MCF 10A (cell line): ENCODE results near the gene IL4. TPM values are rescaled to one million over a fixed set of nuclear protein-coding genes. Genes with fewer than 3 reads are reported as not detected.

Experiments used
- Bru-seq: library from RNA; stranded (reverse); fragments of 400-500 nt; gene quantifications from one replicate; lab custom pipeline; 2021; lab: Mats Ljungman, UMichigan
- BruChase-seq, 2 experiments: library from RNA; stranded (reverse); fragments of 400-500 nt; gene quantifications; one replicate each; lab custom pipeline; 2021; lab: Mats Ljungman, UMichigan
- BruUV-seq: library from RNA; stranded (reverse); fragments of 400-500 nt; replicated peaks from 2 replicates; lab custom pipeline; 2021; lab: Mats Ljungman, UMichigan
- CTCF ChIA-PET: fragments of 300-600 bp; sonication (Branson Sonifier 250); formaldehyde crosslinking; extraction: SDS; loops from one replicate; lab custom pipeline; 2021; ENCODE audit warnings: antibody characterized with exemption, inconsistent platforms; lab: Yijun Ruan, JAX
- POLR2A ChIA-PET: fragments of 300-600, 350-650 bp; sonication (Branson Sonifier 250); formaldehyde crosslinking; extraction: SDS; loops from one replicate; lab custom pipeline; 2020; ENCODE audit warnings: antibody characterized with exemption, inconsistent platforms; lab: Yijun Ruan, JAX
- DNase-seq: peaks from one replicate; pipeline ENCODE4 v3.0.0-alpha.2; 2018; ENCODE audit not compliant: unreplicated experiment
- H3K27ac Mint-ChIP-seq: one replicate; pipeline ENCODE4 v1.8.0; 2022; ENCODE audit warnings: mild to moderate bottlenecking, low read depth, mixed read lengths; ENCODE audit not compliant: unreplicated experiment
- H3K27me3 Mint-ChIP-seq: one replicate; pipeline ENCODE4 v1.8.0; 2022; ENCODE audit warnings: mixed read lengths; ENCODE audit not compliant: insufficient read depth, unreplicated experiment
- H3K36me3 Mint-ChIP-seq: one replicate; pipeline ENCODE4 v1.8.0; 2022; ENCODE audit warnings: mild to moderate bottlenecking, moderate library complexity, mixed read lengths; ENCODE audit not compliant: insufficient read depth, unreplicated experiment
- H3K4me1 Mint-ChIP-seq: one replicate; pipeline ENCODE4 v1.8.0; 2022; ENCODE audit warnings: mixed read lengths; ENCODE audit not compliant: insufficient read depth, unreplicated experiment
- H3K4me3 Mint-ChIP-seq: one replicate; pipeline ENCODE4 v1.8.0; 2022; ENCODE audit warnings: mild to moderate bottlenecking, moderate library complexity, mixed read lengths; ENCODE audit not compliant: unreplicated experiment
- H3K9me3 Mint-ChIP-seq: one replicate; pipeline ENCODE4 v1.8.0; 2022; ENCODE audit warnings: mixed read lengths; ENCODE audit not compliant: unreplicated experiment
- CTCF ChIP-seq: fragments of 200-600 bp; IDR thresholded peaks from one replicate; pipeline ENCODE4 v1.8.0; 2022; ENCODE audit warnings: antibody characterized with exemption, mild to moderate bottlenecking; ENCODE audit not compliant: unreplicated experiment
- intact Hi-C: fragments of 100-400 bp; cut with micrococcal nuclease; formaldehyde crosslinking; loops from 2 replicates; pipeline ENCODE4 v1.14.1; 2022
- long read RNA-seq: library from polyadenylated mRNA; stranded (forward); transcript quantifications from one replicate; pipeline ENCODE4 v2.0.0, GENCODE V29; 2022
- total RNA-seq: library from RNA; stranded (reverse); gene quantifications from 2 replicates; pipeline ENCODE4 v1.2.3, GENCODE V29; 2022

Gene IL4
- total RNA-seq (not detected in 2 replicates), Bru-seq, nascent RNA (percentile 9 among the genes with signal in this experiment), BruChase-seq, experiment 1, labeled RNA remaining after a 6-hour chase (percentile 8 among the genes with signal in this experiment), BruChase-seq, experiment 2, labeled RNA remaining after a 2-hour chase (percentile 12 among the genes with signal in this experiment)
- long read RNA-seq, result 0 reads

GRCh38 chr5:132673939-132674630, at the start of gene IL4:
Gene IL4, plus strand, starts transcription at chr5:132673989. Its CDS starts 62 bp downstream, at chr5:132674051.
- Mint-ChIP-seq H3K36me3 (no peaks in the 10 kb centered on the region), H3K27me3 (no peaks in the 10 kb centered on the region), H3K27ac (peak within 1 kb of the TSS; percentile 69), H3K4me1 (peaks cover 37% of the 10 kb centered on the region), H3K4me3 (peak within 1 kb of the TSS; percentile 51), H3K9me3 (no peaks in the 10 kb centered on the region)
- BruUV-seq, result no TSS peak
- POLR2A ChIA-PET, result interaction anchor here (0.5 to 1.6 kb wide), 9 partner anchors 15 to 234 kb away, joined by 3 to 5 read pairs (median 3); no protein-coding TSS in a partner anchor
- CTCF ChIA-PET, result interaction anchor here (0.7 to 1.5 kb wide), 5 partner anchors 9 to 146 kb away, joined by 3 to 4 read pairs (median 3); no protein-coding TSS in a partner anchor
- intact Hi-C loops, result no loop called here
- no peak for DNase-seq
- TF ChIP-seq CTCF, result no peak

GRCh38 chr5:132627470-132627869, 46.3 kb upstream of the IL4 start:
- no peak for TF ChIP-seq CTCF
- Mint-ChIP-seq H3K36me3 (peaks cover 72% of the 10 kb centered on the region), H3K9me3 (no peaks in the 10 kb centered on the region), H3K4me1 (no peaks in the 10 kb centered on the region), H3K27ac (no peak overlapping the region), H3K27me3 (no peaks in the 10 kb centered on the region), H3K4me3 (no peak overlapping the region)
- CTCF ChIA-PET, result interaction anchor here (1.5 kb wide), 1 partner anchor 88 kb away, joined by 3 read pairs; no protein-coding TSS in a partner anchor
- no TSS peak for BruUV-seq
- POLR2A ChIA-PET, result no interaction called here
- intact Hi-C loops, result no loop called here
- no peak for DNase-seq

GRCh38 chr5:132628814-132629213, 45.0 kb upstream of the IL4 start:
- Mint-ChIP-seq H3K36me3 (peaks cover 72% of the 10 kb centered on the region), H3K27ac (no peak overlapping the region), H3K4me1 (no peaks in the 10 kb centered on the region), H3K27me3 (no peaks in the 10 kb centered on the region), H3K4me3 (no peak overlapping the region), H3K9me3 (no peaks in the 10 kb centered on the region)
- POLR2A ChIA-PET, result interaction anchor here (0.6 kb wide), 1 partner anchor 136 kb away, joined by 3 read pairs; no protein-coding TSS in a partner anchor
- no peak for DNase-seq
- CTCF ChIA-PET, result interaction anchor here (0.6 kb wide), 1 partner anchor 1292 kb away, joined by 3 read pairs; no protein-coding TSS in a partner anchor
- BruUV-seq, result no TSS peak
- intact Hi-C loops, result no loop called here
- TF ChIP-seq CTCF, result no peak
